HEK293 (cell line): Measurements from ENCODE around the gene RSBN1L.

Experiments used
- ATF2 ChIP-seq: fragments of 450-650 bp; formaldehyde crosslinking; IDR thresholded peaks from 2 replicates; pipeline ENCODE4 v1.5.1; 2016; ENCODE audit warnings: missing biosample characterization, missing genetic modification characterization, low read depth
- CTCF ChIP-seq: fragments of 450-650 bp; formaldehyde crosslinking; IDR thresholded peaks from 2 replicates; pipeline ENCODE4 v1.5.1; 2016; ENCODE audit warnings: missing biosample characterization, missing genetic modification characterization
- MYNN ChIP-seq: fragments of 450-650 bp; formaldehyde crosslinking; IDR thresholded peaks from 2 replicates; pipeline ENCODE4 v1.5.1; 2016; ENCODE audit warnings: missing biosample characterization, missing genetic modification characterization, borderline replicate concordance
- REST ChIP-seq: fragments of 450-650 bp; formaldehyde crosslinking; IDR thresholded peaks from 2 replicates; pipeline ENCODE4 v1.5.1; 2016; ENCODE audit warnings: missing biosample characterization, missing genetic modification characterization
- SCRT1 ChIP-seq: fragments of 450-650 bp; formaldehyde crosslinking; IDR thresholded peaks from 2 replicates; pipeline ENCODE4 v1.5.1; 2016; ENCODE audit warnings: missing biosample characterization, missing genetic modification characterization, borderline replicate concordance
- SP2 ChIP-seq: fragments of 450-650 bp; formaldehyde crosslinking; IDR thresholded peaks from 2 replicates; pipeline ENCODE4 v1.5.1; 2016; ENCODE audit warnings: missing biosample characterization, missing genetic modification characterization
- ZBTB8A ChIP-seq: fragments of 450-650 bp; formaldehyde crosslinking; IDR thresholded peaks from 2 replicates; pipeline ENCODE4 v1.5.1; 2016; ENCODE audit warnings: missing biosample characterization, missing genetic modification characterization
- ZNF121 ChIP-seq: fragments of 450-650 bp; formaldehyde crosslinking; IDR thresholded peaks from 2 replicates; pipeline ENCODE4 v1.5.1; 2016; ENCODE audit warnings: missing biosample characterization, missing genetic modification characterization
- ZNF148 ChIP-seq: fragments of 450-650 bp; formaldehyde crosslinking; IDR thresholded peaks from 2 replicates; pipeline ENCODE4 v1.5.0; 2017; ENCODE audit warnings: missing biosample characterization, missing genetic modification characterization, borderline replicate concordance
- ZNF19 ChIP-seq: fragments of 450-650 bp; formaldehyde crosslinking; IDR thresholded peaks from 2 replicates; pipeline ENCODE4; 2016; ENCODE audit warnings: missing biosample characterization, missing genetic modification characterization, low read depth
- ZNF707 ChIP-seq: fragments of 450-650 bp; formaldehyde crosslinking; IDR thresholded peaks from 2 replicates; pipeline ENCODE4 v1.5.1; 2016; ENCODE audit warnings: missing biosample characterization, missing genetic modification characterization
- ZSCAN5A ChIP-seq: fragments of 450-650 bp; formaldehyde crosslinking; IDR thresholded peaks from 2 replicates; pipeline ENCODE4 v1.5.1; 2016; ENCODE audit warnings: missing biosample characterization, missing genetic modification characterization

- TF ChIP-seq CTCF (no peak), SP2 (tag by site-specific recombination) (no peak), ZNF121 (tag by site-specific recombination) (no peak), ATF2 (tag by site-specific recombination) (no peak), REST (tag by site-specific recombination) (no peak), ZBTB8A (tag by site-specific recombination) (no peak), MYNN (tag by site-specific recombination) (no peak), ZNF707 (tag by site-specific recombination) (no peak), SCRT1 (tag by site-specific recombination) (no peak), ZSCAN5A (tag by site-specific recombination) (no peak), ZNF148 (tag by site-specific recombination) (no peak), ZNF19 (tag by site-specific recombination) (no peak)
Observed at GRCh38 chr7:77791956-77792355, 95.7 kb downstream of the RSBN1L start.
